Measurements from ENCODE around the gene C1orf159. TPM values are rescaled to one million over a fixed set of nuclear protein-coding genes. Genes with fewer than 3 reads are reported as not detected.

Gene C1orf159
- polyA plus RNA-seq, 1 donor from 2014 or later, result 31.5 TPM

- no peaks in the 10 kb centered on the region for H3K36me3 ChIP-seq (ENCODE audit: insufficient read depth, low read length)
- no peaks in the 10 kb centered on the region for H4K20me1 ChIP-seq (ENCODE audit: insufficient read depth)
- H3K79me2 ChIP-seq (replicated peaks; ENCODE audit: insufficient read depth, low read length), result no peaks in the 10 kb centered on the region
- no peaks in the 10 kb centered on the region for H3F3A ChIP-seq (ENCODE audit: insufficient read depth, low read length, poor library complexity, severe bottlenecking)
- H3K9ac ChIP-seq (ENCODE audit: low read length), result peak overlapping the region; percentile 60
- H3K4me2 ChIP-seq (ENCODE audit: low read length), result no peak overlapping the region
- no peak overlapping the region for H3K27ac ChIP-seq (ENCODE audit: low read length)
- H2AFZ ChIP-seq (ENCODE audit: low read depth, low read length), result no peak overlapping the region
- H3K4me3 ChIP-seq (ENCODE audit: low read length), result peak overlapping the region; percentile 79
- no peaks in the 10 kb centered on the region for H3K9me2 ChIP-seq (ENCODE audit: insufficient read depth, low read length)
- TF ChIP-seq EP300 (conservative IDR thresholded peaks at IDR 0.05; ENCODE audit: poor library complexity, severe bottlenecking) (no peak), EZH2 (IDR thresholded peaks at IDR 0.05; ENCODE audit: borderline replicate concordance, insufficient read depth, low read length, poor library complexity, severe bottlenecking) (no peak), RAD21 (conservative IDR thresholded peaks at IDR 0.05) (no peak), CTCF (IDR thresholded peaks at IDR 0.05; ENCODE audit: poor library complexity, severe bottlenecking) (no peak), TAF1 (IDR thresholded peaks at IDR 0.05; ENCODE audit: low read depth) (no peak), MXI1 (conservative IDR thresholded peaks at IDR 0.05; ENCODE audit: poor library complexity, severe bottlenecking) (no peak), SMC3 (conservative IDR thresholded peaks at IDR 0.05; ENCODE audit: poor library complexity) (no peak), POLR2AphosphoS5 (IDR thresholded peaks at IDR 0.05) (no peak)
- TF ChIP-seq, protein P1, sequence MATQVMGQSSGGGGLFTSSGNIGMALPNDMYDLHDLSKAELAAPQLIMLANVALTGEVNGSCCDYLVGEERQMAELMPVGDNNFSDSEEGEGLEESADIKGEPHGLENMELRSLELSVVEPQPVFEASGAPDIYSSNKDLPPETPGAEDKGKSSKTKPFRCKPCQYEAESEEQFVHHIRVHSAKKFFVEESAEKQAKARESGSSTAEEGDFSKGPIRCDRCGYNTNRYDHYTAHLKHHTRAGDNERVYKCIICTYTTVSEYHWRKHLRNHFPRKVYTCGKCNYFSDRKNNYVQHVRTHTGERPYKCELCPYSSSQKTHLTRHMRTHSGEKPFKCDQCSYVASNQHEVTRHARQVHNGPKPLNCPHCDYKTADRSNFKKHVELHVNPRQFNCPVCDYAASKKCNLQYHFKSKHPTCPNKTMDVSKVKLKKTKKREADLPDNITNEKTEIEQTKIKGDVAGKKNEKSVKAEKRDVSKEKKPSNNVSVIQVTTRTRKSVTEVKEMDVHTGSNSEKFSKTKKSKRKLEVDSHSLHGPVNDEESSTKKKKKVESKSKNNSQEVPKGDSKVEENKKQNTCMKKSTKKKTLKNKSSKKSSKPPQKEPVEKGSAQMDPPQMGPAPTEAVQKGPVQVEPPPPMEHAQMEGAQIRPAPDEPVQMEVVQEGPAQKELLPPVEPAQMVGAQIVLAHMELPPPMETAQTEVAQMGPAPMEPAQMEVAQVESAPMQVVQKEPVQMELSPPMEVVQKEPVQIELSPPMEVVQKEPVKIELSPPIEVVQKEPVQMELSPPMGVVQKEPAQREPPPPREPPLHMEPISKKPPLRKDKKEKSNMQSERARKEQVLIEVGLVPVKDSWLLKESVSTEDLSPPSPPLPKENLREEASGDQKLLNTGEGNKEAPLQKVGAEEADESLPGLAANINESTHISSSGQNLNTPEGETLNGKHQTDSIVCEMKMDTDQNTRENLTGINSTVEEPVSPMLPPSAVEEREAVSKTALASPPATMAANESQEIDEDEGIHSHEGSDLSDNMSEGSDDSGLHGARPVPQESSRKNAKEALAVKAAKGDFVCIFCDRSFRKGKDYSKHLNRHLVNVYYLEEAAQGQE (IDR thresholded peaks at IDR 0.05; ENCODE audit: borderline replicate concordance), result no peak
- H3K9me3 ChIP-seq (ENCODE audit: low read length), result no peaks in the 10 kb centered on the region
- no peaks in the 10 kb centered on the region for H3K27me3 ChIP-seq (ENCODE audit: insufficient read depth, low read depth, low read length)
These were observed 47.3 kb downstream of the C1orf159 start for GRCh38 chr1:1068517-1069055.

GRCh38 chr1:1067860-1068516, 47.9 kb downstream of the C1orf159 start:
- Histone ChIP-seq H3F3A (ENCODE audit: insufficient read depth, low read length, poor library complexity, severe bottlenecking) (no peaks in the 10 kb centered on the region), H3K4me2 (ENCODE audit: low read length) (no peak overlapping the region), H3K9ac (ENCODE audit: low read length) (no peak overlapping the region), H3K27ac (ENCODE audit: low read length) (no peak overlapping the region), H2AFZ (ENCODE audit: low read depth, low read length) (no peak overlapping the region), H3K36me3 (ENCODE audit: insufficient read depth, low read length) (no peaks in the 10 kb centered on the region), H3K27me3 (ENCODE audit: insufficient read depth, low read depth, low read length) (no peaks in the 10 kb centered on the region), H3K4me3 (ENCODE audit: low read length) (peak overlapping the region; percentile 79), H3K9me2 (ENCODE audit: insufficient read depth, low read length) (no peaks in the 10 kb centered on the region), H3K79me2 (replicated peaks; ENCODE audit: insufficient read depth, low read length) (no peaks in the 10 kb centered on the region), H4K20me1 (ENCODE audit: insufficient read depth) (no peaks in the 10 kb centered on the region), H3K9me3 (ENCODE audit: low read length) (no peaks in the 10 kb centered on the region)
- TF ChIP-seq EP300 (conservative IDR thresholded peaks at IDR 0.05; ENCODE audit: poor library complexity, severe bottlenecking) (no peak), MXI1 (conservative IDR thresholded peaks at IDR 0.05; ENCODE audit: poor library complexity, severe bottlenecking) (no peak), POLR2AphosphoS5 (IDR thresholded peaks at IDR 0.05) (no peak), RAD21 (conservative IDR thresholded peaks at IDR 0.05) (no peak), TAF1 (IDR thresholded peaks at IDR 0.05; ENCODE audit: low read depth) (no peak), CTCF (IDR thresholded peaks at IDR 0.05; ENCODE audit: poor library complexity, severe bottlenecking) (no peak), EZH2 (IDR thresholded peaks at IDR 0.05; ENCODE audit: borderline replicate concordance, insufficient read depth, low read length, poor library complexity, severe bottlenecking) (no peak), SMC3 (conservative IDR thresholded peaks at IDR 0.05; ENCODE audit: poor library complexity) (no peak)
- TF ChIP-seq, protein P1 (IDR thresholded peaks at IDR 0.05; ENCODE audit: borderline replicate concordance), result no peak

Data from neural cell (in vitro differentiated cells).